Liver (tissue), 9 donors: ENCODE results near the gene POC1A. TPM values are rescaled to one million over a fixed set of nuclear protein-coding genes. Genes with fewer than 3 reads are reported as not detected.

ENCODE experiments used
- DNase-seq: peaks from one replicate; pipeline ENCODE4 v3.0.0-alpha.2; 2017; ENCODE audit warnings: low spot score
- H3K27ac ChIP-seq, 2 donors: one replicate each; pipeline ENCODE4 v1.7.0; 2013; ENCODE audit warnings: inconsistent platforms in 2 of 2, low read length in 2 of 2, control low read depth in 1 of 2, low read depth in 1 of 2, mild to moderate bottlenecking in 1 of 2
- H3K27me3 ChIP-seq, 4 donors: one replicate each; pipeline versions ENCODE4 v1.6.1 to v1.7.0; 2013; ENCODE audit warnings: low read length in 3 of 4, inconsistent platforms in 1 of 4, mild to moderate bottlenecking in 1 of 4, moderate library complexity in 1 of 4; ENCODE audit not compliant: control insufficient read depth in 4 of 4, insufficient read depth in 4 of 4
- H3K36me3 ChIP-seq, 4 donors: one replicate each; pipeline versions ENCODE4 v1.6.1 to v1.7.0; 2013; ENCODE audit warnings: low read length in 3 of 4, mild to moderate bottlenecking in 3 of 4, low read depth in 1 of 4, moderate library complexity in 1 of 4; ENCODE audit not compliant: control insufficient read depth in 4 of 4, insufficient read depth in 3 of 4
- H3K4me1 ChIP-seq, 4 donors: one replicate each; pipeline versions ENCODE4 v1.6.1 to v1.7.0; 2013; ENCODE audit warnings: low read length in 3 of 4, mild to moderate bottlenecking in 3 of 4, moderate library complexity in 1 of 4; ENCODE audit not compliant: control insufficient read depth in 4 of 4, insufficient read depth in 4 of 4
- H3K4me3 ChIP-seq, 3 donors: one replicate each; pipeline versions ENCODE4 v1.6.1 to v1.7.0; 2013; ENCODE audit warnings: low read length in 3 of 3, control low read depth in 1 of 3, low read depth in 1 of 3, mild to moderate bottlenecking in 1 of 3
- H3K9ac ChIP-seq, 2 donors: one replicate each; pipeline ENCODE4 v1.7.0; 2013; ENCODE audit warnings: low read length in 2 of 2, mild to moderate bottlenecking in 2 of 2, moderate library complexity in 2 of 2, control low read depth in 1 of 2, low read depth in 1 of 2
- H3K9me3 ChIP-seq, 4 donors: one replicate each; pipeline versions ENCODE4 v1.6.1 to v1.7.0; 2013; ENCODE audit warnings: low read length in 3 of 4; ENCODE audit not compliant: control insufficient read depth in 4 of 4
- EGR1 ChIP-seq, 2 donors: IDR thresholded peaks; 2 replicates each; pipeline ENCODE4 v1.6.1; 2016 to 2018; ENCODE audit warnings: antibody characterized with exemption in 2 of 2, low read depth in 2 of 2
- FOXA1 ChIP-seq: IDR thresholded peaks from 2 replicates; pipeline ENCODE4 v1.6.1; 2016; ENCODE audit warnings: antibody characterized with exemption
- FOXA2 ChIP-seq: IDR thresholded peaks from 2 replicates; pipeline ENCODE4 v1.6.1; 2016; ENCODE audit warnings: antibody characterized with exemption
- GABPA ChIP-seq, 2 donors: IDR thresholded peaks in 1 of 2; conservative IDR thresholded peaks in 1 of 2; 2 replicates each; pipeline ENCODE4 v1.6.1; 2016; ENCODE audit warnings: antibody characterized with exemption in 2 of 2, mild to moderate bottlenecking in 1 of 2, moderate library complexity in 1 of 2
- HNF4A ChIP-seq, 2 donors: conservative IDR thresholded peaks; 2 replicates each; pipeline ENCODE4 v1.6.1; 2016; ENCODE audit warnings: antibody characterized with exemption in 2 of 2, mild to moderate bottlenecking in 2 of 2
- HNF4G ChIP-seq: IDR thresholded peaks from 2 replicates; pipeline ENCODE4 v1.6.1; 2016; ENCODE audit warnings: antibody characterized with exemption
- JUND ChIP-seq, 2 donors: IDR thresholded peaks; 2 replicates each; pipeline ENCODE4 v1.6.1; 2016; ENCODE audit warnings: antibody characterized with exemption in 2 of 2
- NR2F2 ChIP-seq: IDR thresholded peaks from 2 replicates; pipeline ENCODE4 v1.6.1; 2016; ENCODE audit warnings: antibody characterized with exemption
- RAD21 ChIP-seq, 2 donors: IDR thresholded peaks; 2 replicates each; pipeline ENCODE4 v1.6.1; 2016; ENCODE audit warnings: antibody characterized with exemption in 2 of 2, mild to moderate bottlenecking in 2 of 2
- RXRA ChIP-seq, 2 donors: IDR thresholded peaks; 2 replicates each; pipeline ENCODE4 v1.6.1; 2017 to 2018; ENCODE audit warnings: antibody characterized with exemption in 2 of 2, mild to moderate bottlenecking in 1 of 2
- SP1 ChIP-seq: IDR thresholded peaks from 2 replicates; pipeline ENCODE4 v1.6.1; 2018; ENCODE audit warnings: antibody characterized with exemption, mild to moderate bottlenecking
- TAF1 ChIP-seq: conservative IDR thresholded peaks from 2 replicates; pipeline ENCODE4 v1.6.1; 2016; ENCODE audit warnings: antibody characterized with exemption, mild to moderate bottlenecking
- YY1 ChIP-seq: IDR thresholded peaks from 2 replicates; pipeline ENCODE4 v1.6.1; 2016; ENCODE audit warnings: antibody characterized with exemption, mild to moderate bottlenecking
- WGBS: extraction: QIAGEN DNeasy Blood & Tissue Kit; methylation state at CpG from one replicate; pipeline ENCODE4 v1.1.7; 2013; 5-methylcytosine and 5-hydroxymethylcytosine counted together
- polyA plus RNA-seq, 2 donors: library from polyadenylated mRNA; stranded (reverse) in 1 of 2; unstranded in 1 of 2; fragments of 200-250 nt in 1 of 2; fragments of >200 nt in 1 of 2; fragmentation: Nextera tagmentation in 1 of 2; extraction: Ambion mirVana in 1 of 2; gene quantifications; one replicate each; pipeline versions ENCODE4 v1.2.1 to v1.2.3, GENCODE V29; 2013 to 2015
- total RNA-seq, 2 donors: library from RNA; depleted of rRNA; stranded (reverse); fragments of >200 nt; gene quantifications; one replicate each; pipeline ENCODE4 v1.2.3, GENCODE V29; 2014
- TF ChIP-seq, protein P1 (sequence below): IDR thresholded peaks from 2 replicates; pipeline ENCODE4 v1.6.1; 2016; ENCODE audit warnings: antibody characterized with exemption
- TF ChIP-seq, protein P2 (sequence below): IDR thresholded peaks from 2 replicates; pipeline ENCODE4 v1.6.1; 2016; ENCODE audit warnings: antibody characterized with exemption
- TF ChIP-seq, protein P3 (sequence below): IDR thresholded peaks from 2 replicates; pipeline ENCODE4 v1.6.1; 2016; ENCODE audit warnings: antibody characterized with exemption
- TF ChIP-seq, protein P4 (sequence below): IDR thresholded peaks from 2 replicates; pipeline ENCODE4 v1.6.1; 2016; ENCODE audit warnings: antibody characterized with exemption, mild to moderate bottlenecking
- TF ChIP-seq, protein P5 (sequence below): fragments of 150-350 bp; IDR thresholded peaks from 2 replicates; pipeline ENCODE4 v1.5.1; 2017; ENCODE audit warnings: improper control_type of control experiment, low read depth, low read length; ENCODE audit not compliant: missing input control
- donor health status: healthy.
- donor health status: healthy.
- donor health status: healthy.
- donor health status: healthy.
- donor health status: healthy.

POC1A gene
- total and polyA plus RNA-seq, 4 donors: 1.4 to 12.7 (median 4.8) TPM

DNA sequence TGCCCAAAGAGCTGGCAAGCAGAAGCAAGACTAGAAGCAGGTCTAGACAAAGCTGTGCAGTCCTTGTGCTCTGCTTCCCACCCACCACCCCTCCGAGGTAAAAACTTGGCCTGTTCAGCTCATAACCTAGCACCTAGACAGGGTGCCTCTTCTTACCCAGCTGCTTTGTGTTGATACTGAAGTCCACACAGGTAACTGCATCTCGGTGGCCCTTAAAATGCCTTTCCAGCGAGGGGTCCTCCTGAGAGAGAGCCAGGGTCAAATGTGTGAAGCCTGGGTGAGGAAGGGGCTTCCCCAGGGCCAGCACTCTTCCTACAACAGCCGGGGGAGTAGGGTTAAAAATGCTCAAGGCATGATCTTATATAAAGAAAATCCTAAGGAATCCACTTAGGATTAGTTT, 3.4 kb downstream of the POC1A start:
- Histone ChIP-seq H3K9ac (no peak overlapping the region), H3K4me1 (peaks cover 7 to 11% (median 9%) of the 10 kb centered on the region in 4 donors), H3K27ac (no peak overlapping the region), H3K27me3 (no peaks in the 10 kb centered on the region), H3K4me3 (no peak overlapping the region), H3K9me3 (no peaks in the 10 kb centered on the region), H3K36me3 (peaks cover 0 to 5% (median under 1%) of the 10 kb centered on the region in 4 donors)
- TF ChIP-seq, protein P1, sequence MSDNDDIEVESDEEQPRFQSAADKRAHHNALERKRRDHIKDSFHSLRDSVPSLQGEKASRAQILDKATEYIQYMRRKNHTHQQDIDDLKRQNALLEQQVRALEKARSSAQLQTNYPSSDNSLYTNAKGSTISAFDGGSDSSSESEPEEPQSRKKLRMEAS: no peak
- no peak for TF ChIP-seq HNF4A (conservative IDR thresholded peaks at IDR 0.05)
- 97% methylated on average over 4 of the region's 4 CpGs for WGBS
- peak; percentile 20 for DNase-seq

DNA sequence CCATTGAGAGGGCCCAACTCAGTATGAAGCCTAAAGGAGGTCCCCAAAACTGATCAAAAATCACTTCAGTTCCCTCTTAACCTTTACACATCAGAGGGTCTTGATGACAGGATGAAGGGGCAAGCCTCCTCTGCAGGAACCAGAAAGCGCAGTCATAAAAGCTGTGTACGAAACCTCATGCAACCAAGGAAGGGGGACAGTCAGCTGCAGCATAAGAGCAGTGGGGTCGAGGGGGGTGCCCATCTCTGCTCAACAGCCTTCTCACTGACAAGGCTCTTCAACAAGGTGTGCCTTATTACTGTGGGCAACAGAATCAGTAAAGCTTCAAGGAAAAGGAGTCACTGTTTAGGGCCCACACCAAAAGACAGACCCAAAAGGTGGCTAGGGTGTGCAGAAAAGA, 3.9 kb downstream of the POC1A start:
- H3K36me3 ChIP-seq: peaks cover 0 to 5% (median under 1%) of the 10 kb centered on the region in 4 donors
- H3K9ac ChIP-seq: no peak overlapping the region
- H3K27ac ChIP-seq: no peak overlapping the region
- H3K4me1 ChIP-seq: peaks cover 7 to 11% (median 9%) of the 10 kb centered on the region in 4 donors
- no peaks in the 10 kb centered on the region for H3K27me3 ChIP-seq
- no peak overlapping the region for H3K4me3 ChIP-seq
- no peak for TF ChIP-seq RAD21 (IDR thresholded peaks at IDR 0.05)
- no peak for TF ChIP-seq JUND (IDR thresholded peaks at IDR 0.05)
- TF ChIP-seq, protein P2, sequence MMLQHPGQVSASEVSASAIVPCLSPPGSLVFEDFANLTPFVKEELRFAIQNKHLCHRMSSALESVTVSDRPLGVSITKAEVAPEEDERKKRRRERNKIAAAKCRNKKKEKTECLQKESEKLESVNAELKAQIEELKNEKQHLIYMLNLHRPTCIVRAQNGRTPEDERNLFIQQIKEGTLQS: no peak
- TF ChIP-seq HNF4G: no peak
- no peak for TF ChIP-seq FOXA1
- TF ChIP-seq HNF4A (conservative IDR thresholded peaks at IDR 0.05): no peak
- no peak for TF ChIP-seq NR2F2
- TF ChIP-seq, protein P3, sequence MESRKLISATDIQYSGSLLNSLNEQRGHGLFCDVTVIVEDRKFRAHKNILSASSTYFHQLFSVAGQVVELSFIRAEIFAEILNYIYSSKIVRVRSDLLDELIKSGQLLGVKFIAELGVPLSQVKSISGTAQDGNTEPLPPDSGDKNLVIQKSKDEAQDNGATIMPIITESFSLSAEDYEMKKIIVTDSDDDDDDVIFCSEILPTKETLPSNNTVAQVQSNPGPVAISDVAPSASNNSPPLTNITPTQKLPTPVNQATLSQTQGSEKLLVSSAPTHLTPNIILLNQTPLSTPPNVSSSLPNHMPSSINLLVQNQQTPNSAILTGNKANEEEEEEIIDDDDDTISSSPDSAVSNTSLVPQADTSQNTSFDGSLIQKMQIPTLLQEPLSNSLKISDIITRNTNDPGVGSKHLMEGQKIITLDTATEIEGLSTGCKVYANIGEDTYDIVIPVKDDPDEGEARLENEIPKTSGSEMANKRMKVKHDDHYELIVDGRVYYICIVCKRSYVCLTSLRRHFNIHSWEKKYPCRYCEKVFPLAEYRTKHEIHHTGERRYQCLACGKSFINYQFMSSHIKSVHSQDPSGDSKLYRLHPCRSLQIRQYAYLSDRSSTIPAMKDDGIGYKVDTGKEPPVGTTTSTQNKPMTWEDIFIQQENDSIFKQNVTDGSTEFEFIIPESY: no peak
- TF ChIP-seq, protein P4, sequence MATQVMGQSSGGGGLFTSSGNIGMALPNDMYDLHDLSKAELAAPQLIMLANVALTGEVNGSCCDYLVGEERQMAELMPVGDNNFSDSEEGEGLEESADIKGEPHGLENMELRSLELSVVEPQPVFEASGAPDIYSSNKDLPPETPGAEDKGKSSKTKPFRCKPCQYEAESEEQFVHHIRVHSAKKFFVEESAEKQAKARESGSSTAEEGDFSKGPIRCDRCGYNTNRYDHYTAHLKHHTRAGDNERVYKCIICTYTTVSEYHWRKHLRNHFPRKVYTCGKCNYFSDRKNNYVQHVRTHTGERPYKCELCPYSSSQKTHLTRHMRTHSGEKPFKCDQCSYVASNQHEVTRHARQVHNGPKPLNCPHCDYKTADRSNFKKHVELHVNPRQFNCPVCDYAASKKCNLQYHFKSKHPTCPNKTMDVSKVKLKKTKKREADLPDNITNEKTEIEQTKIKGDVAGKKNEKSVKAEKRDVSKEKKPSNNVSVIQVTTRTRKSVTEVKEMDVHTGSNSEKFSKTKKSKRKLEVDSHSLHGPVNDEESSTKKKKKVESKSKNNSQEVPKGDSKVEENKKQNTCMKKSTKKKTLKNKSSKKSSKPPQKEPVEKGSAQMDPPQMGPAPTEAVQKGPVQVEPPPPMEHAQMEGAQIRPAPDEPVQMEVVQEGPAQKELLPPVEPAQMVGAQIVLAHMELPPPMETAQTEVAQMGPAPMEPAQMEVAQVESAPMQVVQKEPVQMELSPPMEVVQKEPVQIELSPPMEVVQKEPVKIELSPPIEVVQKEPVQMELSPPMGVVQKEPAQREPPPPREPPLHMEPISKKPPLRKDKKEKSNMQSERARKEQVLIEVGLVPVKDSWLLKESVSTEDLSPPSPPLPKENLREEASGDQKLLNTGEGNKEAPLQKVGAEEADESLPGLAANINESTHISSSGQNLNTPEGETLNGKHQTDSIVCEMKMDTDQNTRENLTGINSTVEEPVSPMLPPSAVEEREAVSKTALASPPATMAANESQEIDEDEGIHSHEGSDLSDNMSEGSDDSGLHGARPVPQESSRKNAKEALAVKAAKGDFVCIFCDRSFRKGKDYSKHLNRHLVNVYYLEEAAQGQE: no peak
- no peak for TF ChIP-seq EGR1 (IDR thresholded peaks at IDR 0.05; ENCODE audit: low read depth in 2 of 2)
- TF ChIP-seq, protein P1: no peak
- no peak for TF ChIP-seq TAF1
- no peak for TF ChIP-seq GABPA (IDR thresholded peaks at IDR 0.05 in 1 of 2, conservative IDR thresholded peaks at IDR 0.05 in 1 of 2)
- TF ChIP-seq YY1: no peak
- no peak for TF ChIP-seq FOXA2
- TF ChIP-seq RXRA (IDR thresholded peaks at IDR 0.05): no peak
- TF ChIP-seq, protein P5, sequence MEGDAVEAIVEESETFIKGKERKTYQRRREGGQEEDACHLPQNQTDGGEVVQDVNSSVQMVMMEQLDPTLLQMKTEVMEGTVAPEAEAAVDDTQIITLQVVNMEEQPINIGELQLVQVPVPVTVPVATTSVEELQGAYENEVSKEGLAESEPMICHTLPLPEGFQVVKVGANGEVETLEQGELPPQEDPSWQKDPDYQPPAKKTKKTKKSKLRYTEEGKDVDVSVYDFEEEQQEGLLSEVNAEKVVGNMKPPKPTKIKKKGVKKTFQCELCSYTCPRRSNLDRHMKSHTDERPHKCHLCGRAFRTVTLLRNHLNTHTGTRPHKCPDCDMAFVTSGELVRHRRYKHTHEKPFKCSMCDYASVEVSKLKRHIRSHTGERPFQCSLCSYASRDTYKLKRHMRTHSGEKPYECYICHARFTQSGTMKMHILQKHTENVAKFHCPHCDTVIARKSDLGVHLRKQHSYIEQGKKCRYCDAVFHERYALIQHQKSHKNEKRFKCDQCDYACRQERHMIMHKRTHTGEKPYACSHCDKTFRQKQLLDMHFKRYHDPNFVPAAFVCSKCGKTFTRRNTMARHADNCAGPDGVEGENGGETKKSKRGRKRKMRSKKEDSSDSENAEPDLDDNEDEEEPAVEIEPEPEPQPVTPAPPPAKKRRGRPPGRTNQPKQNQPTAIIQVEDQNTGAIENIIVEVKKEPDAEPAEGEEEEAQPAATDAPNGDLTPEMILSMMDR: no peak
- TF ChIP-seq SP1: no peak
- peak; percentile 14 for DNase-seq
- 98% methylated on average over 3 of the region's 3 CpGs for WGBS
- no peaks in the 10 kb centered on the region for H3K9me3 ChIP-seq
